NCI-H524 treated with DMSO at 0.1 percent for 48 hours (cell line): ENCODE results near the gene TMPRSS12.
"Not testable (repeated sequence)": the region's sequence is repeated elsewhere in the genome, so short reads cannot be mapped to it uniquely, and the experiment has no call there.

Experiments
- DNase-seq: peaks from one replicate; lab custom pipeline; 2025; lab: John Stamatoyannopoulos, UW

TMPRSS12 gene, protein sequence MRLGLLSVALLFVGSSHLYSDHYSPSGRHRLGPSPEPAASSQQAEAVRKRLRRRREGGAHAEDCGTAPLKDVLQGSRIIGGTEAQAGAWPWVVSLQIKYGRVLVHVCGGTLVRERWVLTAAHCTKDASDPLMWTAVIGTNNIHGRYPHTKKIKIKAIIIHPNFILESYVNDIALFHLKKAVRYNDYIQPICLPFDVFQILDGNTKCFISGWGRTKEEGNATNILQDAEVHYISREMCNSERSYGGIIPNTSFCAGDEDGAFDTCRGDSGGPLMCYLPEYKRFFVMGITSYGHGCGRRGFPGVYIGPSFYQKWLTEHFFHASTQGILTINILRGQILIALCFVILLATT

DNA sequence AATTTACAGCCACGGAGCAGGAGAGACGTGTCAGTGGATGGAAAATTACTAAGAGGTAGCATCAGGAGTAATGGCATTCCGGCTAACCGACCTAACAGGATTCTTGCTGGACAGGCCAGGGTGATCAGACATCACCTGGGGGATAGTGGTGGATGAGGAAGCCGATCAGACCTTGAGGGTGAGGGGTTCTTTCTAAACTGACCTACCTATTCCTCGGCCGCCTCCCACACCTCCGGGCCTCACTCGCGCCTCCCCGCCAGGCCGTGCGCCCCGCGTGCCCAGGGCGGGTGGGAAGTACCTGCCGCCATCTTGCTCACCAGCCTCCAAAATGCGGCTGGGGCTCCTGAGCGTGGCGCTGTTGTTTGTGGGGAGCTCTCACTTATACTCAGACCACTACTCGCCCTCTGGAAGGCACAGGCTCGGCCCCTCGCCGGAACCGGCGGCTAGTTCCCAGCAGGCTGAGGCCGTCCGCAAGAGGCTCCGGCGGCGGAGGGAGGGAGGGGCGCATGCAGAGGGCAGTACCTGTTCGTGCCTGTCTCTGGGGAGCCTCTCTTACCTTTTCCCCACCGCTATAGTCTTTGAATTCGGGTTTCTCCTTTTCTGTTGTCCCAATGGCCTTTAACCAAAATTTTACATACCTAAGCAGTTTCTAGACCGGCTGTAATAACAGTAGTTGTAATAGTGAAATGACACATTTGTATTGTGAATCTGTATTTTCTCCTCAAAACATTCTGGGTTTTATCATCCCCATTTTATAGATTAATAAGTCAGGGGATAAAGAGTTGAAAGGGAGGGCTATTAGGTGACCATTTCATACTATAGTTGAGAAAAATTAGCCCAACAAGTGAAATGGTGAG lies at the start of gene TMPRSS12:
TSS of gene TMPRSS12 (plus strand) at position 290 of the 857 bp plus-strand sequence. CDS start at position 329, 39 bp downstream.
- DNase-seq: no peak

DNA sequence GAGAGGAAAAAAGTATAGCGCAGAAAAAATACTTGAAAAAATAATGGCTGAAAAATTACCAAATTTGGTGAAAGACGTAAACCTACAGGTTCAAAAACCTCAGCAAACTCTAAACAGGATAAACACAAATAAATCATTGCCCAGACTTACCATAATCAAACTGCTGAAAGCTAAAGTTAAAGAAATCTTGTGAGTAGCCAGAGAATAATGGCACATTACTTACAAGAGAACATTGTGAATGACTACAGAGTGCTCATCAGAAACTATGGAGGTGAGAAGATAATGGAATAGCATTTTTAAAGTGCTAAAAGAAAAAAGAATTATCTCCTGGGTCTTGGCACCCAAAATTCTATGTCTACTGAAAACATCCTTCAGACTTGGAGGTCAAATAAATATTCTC lies 42.8 kb upstream of the TMPRSS12 start:
- DNase-seq: no peak

DNA sequence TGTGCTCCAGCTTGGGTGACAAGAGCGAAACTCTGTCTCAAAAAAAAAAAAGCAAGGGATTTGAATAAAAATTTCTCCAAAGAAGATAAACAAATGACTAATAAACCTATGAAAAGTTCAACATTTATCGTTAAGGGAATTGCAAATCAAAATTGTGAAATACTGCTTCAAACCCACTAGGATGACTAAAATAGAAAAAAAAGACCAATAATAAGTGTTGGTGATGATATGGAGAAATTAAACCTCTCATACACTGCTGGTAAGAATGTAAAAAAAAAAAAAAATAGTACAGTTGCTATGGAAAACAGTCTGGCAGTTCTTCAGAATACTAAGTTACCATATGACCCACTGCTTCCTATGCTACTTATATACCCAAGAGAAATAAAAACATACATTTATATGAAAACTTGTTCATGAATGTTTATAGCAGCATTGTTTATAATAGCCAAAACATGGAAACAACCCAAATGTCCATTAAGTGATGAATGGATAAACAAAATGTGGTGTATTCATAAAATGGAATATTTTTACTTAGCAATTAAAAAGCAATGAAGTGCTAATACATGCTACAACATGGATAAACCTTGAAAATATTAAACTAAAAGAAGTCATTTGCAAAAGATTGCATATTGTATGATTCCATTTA lies 39.4 kb upstream of the TMPRSS12 start:
- no peak for DNase-seq

DNA sequence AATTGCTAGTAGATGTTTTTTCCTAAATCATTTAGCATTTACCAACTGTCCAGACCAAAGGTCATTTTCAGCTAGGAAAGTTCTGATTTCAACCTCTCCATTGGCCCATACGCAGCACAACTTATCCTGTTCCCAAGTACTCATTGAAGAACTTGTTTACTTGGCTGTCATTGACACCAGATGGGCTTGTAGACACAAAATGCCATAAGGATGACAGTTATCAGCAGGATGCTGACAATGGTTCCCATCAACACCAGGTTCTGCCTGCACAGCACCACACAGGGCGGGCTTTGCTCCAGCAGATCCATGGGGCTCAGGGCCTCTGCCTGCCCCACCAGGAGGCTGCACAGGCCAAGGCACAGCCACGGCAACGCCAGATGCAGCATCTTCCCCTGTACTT lies 36.5 kb upstream of the TMPRSS12 start:
- no peak for DNase-seq

DNA sequence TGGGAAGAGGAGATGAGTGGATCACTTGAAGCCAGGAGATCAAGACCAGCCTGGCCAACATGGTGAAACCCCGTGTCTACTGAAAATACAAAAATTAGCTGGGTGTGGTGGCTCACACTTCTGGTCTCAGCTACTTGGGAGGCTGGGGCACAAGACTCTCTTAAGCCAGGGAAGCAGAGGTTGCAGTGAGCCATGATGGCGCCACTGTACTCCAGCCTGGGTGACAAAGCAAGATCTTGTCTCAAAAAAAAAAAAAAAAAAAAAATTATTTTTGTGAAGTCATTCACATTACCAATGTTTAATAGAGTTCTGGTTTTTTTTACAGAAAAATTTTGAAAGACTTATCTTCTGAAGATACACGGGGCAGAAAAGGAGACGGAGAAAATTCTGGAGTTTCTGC lies 33.6 kb upstream of the TMPRSS12 start:
- not testable (repeated sequence) for DNase-seq

DNA sequence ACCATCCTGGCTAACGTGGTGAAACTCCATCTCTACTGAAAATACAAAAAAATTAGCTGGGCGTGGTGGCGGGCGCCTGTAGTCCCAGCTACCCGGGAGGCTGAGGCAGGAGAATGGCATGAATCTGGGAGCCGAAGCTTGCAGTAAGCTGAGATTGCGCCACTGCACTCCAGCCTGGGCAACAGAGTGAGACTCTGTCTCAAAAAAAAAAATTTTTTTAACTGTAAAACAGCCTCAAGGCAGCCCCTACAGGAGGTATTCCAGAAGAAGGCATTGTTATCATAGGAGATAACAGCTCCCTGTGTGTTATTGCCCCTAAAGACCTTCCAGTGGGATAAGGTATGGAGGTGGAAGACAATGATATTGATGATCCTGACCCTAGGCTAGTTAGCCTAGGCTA lies 27.8 kb upstream of the TMPRSS12 start:
- not testable (repeated sequence) for DNase-seq

DNA sequence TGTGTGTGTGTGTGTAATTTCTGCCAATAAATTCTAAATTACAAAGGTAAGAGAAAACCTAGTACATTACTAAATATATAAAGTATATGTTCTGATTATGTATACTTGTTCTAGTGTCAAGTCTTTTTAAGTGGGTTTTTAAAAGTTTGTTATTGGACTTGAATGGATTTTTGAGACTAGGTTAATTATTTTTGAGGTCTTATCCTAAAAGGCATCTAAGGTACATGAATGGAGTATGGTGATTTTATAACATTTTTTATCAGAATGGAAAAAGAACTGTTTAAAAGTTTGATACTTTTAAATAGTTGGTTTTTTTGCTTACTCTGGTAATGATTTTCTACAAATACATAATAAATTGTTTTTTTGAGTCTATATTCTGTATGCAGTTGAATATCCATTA lies 22.5 kb upstream of the TMPRSS12 start:
- DNase-seq: no peak

DNA sequence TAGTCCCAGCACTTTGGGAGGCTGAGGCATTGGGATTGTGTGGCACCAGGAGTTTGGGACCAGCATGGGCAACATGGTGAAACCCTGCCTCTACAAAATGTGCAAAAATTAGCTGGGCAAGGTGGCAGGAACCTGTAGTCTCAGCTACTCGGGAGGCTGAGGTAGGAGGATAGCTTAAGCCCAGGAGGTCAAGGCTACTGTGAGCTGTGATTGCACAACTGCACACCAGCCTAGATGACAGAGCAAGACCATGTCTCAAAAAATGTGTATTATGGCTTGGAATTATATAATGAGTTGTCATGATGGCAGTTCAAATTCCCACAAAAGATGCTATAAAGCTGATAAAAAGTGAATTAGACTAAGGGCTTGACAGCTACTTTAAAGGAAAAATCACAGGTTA lies 20.6 kb upstream of the TMPRSS12 start:
- no peak for DNase-seq

DNA sequence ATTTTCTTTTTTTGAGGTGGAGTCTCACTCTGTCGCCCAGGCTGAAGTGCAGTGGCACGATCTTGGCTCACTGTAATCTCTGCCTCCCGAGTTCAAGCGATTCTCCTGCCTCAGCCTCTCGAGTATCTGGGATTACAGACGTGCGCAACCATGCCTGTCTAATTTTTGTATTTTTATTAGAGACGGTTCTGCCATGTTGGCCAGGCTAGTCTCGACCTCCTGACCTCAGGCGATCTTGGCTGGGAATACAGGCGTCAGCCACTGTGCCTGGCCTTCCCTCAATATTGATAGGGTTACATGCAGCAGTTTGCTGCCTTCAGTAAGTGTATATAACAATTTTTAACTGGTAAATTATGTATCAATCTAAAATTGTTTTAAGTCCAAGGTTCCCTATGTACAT lies 19.0 kb upstream of the TMPRSS12 start:
- DNase-seq: not testable (repeated sequence)

DNA sequence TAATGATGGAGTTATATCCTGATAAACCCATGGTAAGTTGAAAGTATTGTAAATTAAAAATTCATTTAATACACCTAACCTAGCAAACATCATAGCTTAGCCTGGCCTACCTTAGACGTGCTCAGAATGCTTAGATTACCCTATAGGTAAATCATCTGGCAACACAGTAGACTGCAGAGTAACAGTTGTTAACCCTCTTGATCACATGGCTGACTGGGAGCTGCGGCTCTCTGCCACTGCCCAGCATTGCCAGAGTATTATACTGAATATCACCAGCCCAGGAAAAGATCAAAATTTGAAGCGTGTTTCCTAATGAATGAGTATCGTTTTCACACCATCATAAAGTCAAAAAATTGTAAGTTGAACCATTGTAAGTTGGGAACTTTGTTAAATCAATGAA lies 17.8 kb upstream of the TMPRSS12 start:
- no peak for DNase-seq

DNA sequence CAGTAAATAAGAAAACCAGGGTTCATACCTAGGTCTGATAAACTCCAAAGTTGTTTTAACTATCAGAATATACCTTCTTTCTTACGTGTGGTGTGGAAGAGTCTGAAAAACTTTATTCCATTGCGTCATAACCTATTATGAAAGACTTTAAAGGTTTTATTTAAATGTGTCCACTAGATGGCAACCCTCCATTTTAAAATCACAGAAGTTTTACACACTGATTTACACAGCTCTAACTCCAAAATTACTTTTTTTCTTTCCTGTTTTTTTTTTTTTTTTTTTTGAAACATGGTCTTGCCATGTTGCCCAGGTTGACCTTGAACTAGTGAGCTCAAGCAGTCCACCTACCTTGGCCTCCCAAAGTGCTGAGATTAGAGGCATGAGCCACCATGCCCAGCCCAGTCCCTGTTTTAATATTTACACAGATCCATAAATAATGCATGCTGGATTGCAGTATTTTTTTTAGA lies 17.3 kb upstream of the TMPRSS12 start:
- no peak for DNase-seq

DNA sequence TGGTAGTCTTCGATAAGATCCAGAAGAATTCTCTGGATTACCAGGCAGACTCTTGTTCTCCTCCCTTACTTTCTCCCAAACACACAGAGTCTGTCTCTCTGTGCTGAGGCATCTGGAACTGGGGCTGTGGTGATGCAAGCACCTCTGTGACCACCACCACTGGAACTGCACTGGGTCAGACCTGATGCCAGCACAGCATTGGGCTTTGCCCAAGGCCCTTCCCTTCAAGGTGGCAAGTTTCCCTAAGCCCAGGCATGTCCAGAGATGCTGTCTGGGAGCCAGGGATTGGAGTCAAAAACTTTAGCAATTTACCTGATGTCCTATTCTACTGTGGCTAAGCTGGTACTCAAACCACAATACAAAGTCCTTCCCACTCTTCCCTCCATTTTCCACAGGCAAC lies 14.6 kb upstream of the TMPRSS12 start:
- DNase-seq: no peak

DNA sequence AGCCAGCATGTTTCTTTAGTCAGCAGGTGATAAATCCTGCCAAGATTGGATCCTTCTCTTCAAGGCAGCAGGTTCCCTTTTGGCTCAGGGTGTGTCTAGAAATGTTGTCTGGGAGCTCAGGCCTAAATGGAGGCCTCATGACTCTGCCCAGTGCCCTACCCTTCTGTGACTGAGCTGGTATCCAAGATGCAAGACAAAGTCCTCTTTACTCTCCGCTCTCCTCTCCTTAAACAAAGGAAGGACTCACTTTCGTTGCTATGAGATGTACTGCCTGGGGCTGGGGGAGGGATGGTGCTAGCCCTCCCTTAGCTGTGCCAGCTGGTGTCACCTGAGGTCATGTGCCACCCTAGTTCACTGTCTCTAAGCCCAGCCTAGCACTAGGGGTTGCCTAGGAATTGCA lies 13.8 kb upstream of the TMPRSS12 start:
- DNase-seq: no peak

DNA sequence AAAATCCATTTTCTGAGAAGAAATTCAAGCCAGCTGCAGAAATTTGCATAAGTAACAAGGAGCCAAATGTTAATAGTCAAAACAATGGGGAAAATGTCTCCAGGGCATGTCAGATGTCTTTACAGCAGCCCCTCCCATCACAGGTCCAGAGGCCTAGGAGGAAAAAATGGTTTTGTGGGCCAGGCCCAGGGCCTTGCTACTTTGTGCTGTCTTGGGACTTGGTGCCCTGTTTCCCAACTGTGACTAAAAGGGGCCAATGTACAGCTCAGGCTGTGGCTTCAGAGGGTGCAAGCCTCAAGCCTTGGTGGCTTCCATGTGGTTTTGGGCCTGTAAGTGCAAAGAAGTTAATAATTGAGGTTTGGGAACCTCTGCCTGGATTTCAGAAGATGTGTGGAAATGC lies 8.9 kb upstream of the TMPRSS12 start:
- not testable (repeated sequence) for DNase-seq

DNA sequence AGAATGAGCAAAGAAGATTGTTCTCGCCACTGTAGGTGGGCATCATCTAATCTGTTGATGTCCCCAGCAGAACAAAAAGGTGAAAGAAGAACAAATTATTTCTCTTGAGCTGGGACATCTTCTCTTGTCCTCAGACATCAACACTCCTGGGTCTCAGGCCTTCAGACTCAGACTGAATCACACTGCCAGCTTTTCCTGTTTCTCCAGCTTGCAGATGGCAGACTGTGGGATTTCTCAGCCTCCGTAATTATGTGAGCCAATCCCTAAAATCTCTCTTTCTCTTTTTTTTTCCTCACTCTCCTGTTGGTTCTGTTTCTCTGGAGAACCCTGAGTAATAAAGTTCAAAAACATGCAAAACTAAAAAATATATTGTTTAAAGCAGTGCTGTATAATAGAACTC lies 3.7 kb upstream of the TMPRSS12 start:
- no peak for DNase-seq

DNA sequence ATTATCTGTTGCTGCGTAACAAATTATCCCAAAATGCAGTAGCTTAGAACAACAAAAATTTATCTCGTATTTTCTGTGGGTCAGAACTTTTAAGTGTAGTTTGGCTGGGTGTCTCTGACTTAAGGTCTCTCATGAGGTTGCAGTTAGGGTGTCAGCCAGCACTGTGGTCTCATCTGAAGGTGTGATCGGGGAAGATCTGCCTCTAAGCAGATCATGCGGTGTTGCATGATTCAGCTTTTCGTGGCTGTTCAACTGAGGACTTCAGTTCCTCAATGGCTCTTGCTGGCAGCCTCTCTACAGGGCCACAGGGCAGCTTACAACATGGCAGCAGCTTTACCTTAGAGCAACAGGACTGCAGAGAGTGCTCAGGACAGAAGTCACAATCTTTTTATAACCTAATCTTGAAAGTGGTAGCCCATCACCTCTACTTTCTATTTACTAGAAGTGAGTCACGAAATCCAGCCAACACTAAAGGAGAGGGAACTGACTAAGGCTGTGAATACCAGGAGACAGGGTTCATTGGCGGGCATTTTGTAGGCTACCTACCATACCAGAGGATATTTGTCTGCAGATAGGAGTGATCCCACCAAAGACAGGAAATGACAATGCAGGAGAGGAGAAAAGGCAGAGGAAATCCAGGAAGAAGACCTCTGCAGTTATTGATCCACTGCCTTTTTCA lies 1.8 kb upstream of the TMPRSS12 start:
- DNase-seq: no peak

DNA sequence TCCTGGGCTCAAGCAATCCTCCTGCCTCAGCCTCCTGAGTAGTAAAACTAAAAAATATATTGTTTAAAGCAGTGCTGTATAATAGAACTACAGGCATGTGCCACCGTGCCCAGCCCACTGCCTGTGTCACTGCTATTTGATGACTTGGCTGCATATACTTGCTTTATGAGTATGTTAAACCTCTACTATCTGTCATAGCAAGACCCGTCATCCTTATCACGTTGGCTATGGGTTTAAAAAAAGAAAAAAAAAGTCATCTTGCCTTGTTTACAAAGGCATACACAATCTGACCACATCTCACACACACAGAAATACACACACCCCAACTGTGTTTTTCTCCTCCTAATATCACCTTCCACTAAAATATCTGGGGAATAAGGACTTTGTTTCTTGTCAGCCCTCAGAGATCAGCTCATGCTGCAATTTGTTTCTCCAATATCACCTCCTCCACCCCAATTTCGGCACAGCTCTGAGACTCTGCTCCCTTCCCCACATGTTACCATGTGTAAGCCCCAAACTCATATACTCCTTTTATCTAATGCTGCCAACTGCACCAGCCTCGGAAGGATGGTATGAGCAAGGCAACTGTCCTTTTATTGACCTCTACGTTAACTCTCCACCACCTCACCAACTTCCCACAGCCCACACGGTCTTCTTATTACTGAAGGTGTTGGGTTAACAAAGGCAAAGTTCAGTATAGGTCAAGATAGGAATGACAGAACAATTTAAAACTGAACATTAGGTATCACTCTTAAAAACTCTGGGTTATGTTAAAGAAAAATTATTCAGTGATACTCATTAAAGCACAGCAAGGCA lies 802 bp upstream of the TMPRSS12 start:
- no peak for DNase-seq

DNA sequence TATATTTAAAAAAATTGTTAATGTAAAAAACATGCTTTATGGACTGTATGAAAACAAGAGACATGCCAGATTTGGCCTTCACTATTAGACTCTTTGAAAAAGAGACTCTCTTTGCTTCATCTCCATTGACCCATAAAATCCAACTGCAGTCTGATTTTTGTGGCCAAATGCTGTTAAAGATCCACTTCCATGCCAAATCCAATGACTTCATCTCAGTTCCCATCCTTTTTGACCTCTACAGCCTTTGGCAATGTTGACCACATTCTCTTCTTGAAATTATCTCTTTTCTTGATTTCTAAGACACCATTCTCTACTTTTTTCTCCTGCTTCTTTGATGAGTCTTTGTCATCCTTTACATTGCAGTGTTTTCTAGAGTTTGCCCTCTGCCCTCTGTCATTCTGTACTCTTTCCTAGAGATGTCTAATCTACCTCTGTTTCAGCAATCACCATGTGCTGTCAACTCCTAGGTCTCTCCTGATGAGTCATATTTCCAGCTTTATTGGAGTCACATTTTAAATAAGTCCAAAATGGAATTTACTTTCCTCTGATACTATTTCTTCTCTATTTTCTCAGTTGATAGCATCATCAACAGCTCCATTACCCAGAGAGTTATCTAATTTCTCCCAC lies 2.4 kb downstream of the TMPRSS12 start:
- DNase-seq: no peak

DNA sequence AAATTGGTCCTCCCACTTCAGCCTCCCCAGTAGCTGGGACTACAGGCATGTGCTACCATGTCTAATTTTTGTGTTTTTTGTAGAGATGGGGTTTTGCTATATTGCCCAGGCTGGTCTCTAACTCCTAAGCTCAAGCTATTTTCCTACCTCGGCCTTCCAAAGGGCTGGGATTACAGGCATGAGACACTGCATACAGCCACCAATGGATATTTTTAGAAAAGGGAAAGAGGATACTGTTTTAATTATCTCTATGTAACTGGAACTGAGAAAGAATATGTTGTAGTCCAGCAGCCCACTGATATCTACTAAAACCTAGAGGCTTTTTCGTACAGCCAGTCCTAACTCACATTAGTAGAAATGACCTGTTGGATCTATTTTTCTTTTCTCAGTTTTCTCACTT lies 6.2 kb downstream of the TMPRSS12 start:
- no peak for DNase-seq

DNA sequence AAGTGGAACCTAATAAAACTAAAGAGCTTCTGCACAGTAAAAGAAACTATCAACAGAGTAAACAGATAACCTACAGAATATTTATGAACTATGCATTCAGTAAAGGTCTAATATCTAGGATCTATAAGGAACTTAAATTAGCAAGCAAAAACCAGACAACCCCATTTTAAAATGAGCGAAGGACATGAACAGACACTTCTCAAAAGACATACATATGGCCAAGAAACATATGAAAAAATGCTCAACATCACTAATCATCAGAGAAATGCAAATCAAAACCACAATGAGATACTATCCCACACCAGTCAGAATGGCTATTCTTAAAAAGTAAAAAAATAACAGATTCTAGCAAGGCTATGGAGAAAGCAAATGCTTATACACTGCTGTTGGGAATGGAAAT lies 12.5 kb downstream of the TMPRSS12 start:
- not testable (repeated sequence) for DNase-seq

DNA sequence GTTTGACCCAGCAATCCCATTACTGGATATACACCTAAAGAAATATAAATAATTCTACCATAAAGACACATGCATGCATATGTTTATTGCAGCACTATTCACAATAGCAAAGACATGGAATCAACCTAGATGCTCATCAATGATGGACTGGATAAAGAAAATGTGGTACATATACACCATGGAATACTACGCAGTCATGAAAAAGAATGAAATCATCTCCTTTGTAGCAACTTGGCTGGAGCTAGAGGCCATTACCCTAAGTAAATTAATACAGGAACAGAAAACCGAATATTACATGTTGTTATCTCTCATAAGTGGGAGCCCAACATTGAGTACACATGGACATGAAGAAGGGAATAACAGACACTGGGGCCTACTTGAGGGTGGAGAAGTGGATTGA lies 13.0 kb downstream of the TMPRSS12 start:
- not testable (repeated sequence) for DNase-seq
